Spleen (tissue), 7 donors: ENCODE results near the gene ME3.

Experiments used
- POLR2A ChIP-seq, 3 donors: fragments of 450-650 bp; IDR thresholded peaks; one replicate each; pipeline ENCODE4 v1.5.1; 2017; ENCODE audit warnings: antibody characterized with exemption in 3 of 3, mild to moderate bottlenecking in 1 of 3
- POLR2AphosphoS5 ChIP-seq, 3 donors: sonication (generic); formaldehyde crosslinking; IDR thresholded peaks; one replicate each; pipeline ENCODE4 v1.5.1; 2017; ENCODE audit warnings: antibody characterized with exemption in 3 of 3
- TF ChIP-seq, protein P1 (sequence below), 11 experiments: fragments of 200-600 bp in 7 of 11; fragments of 450-650 bp in 4 of 11; sonication (generic) in 4 of 11; IDR thresholded peaks in 8 of 11; conservative IDR thresholded peaks in 3 of 11; 1 replicate in 7 of 11; 2 replicates in 4 of 11; pipeline versions ENCODE4 v1.4.0 to v1.8.0; 2016 to 2021; ENCODE audit warnings: antibody characterized with exemption in 11 of 11, inconsistent platforms in 4 of 11, mild to moderate bottlenecking in 1 of 11
- donor health status: DM: no; HTN: no; CAD: no; lungs with moderate emphysema.
- donor health status: DM: no; HTN: no; CAD: no.
- donor health status: DM: no; HTN: no; CAD: no.

DNA sequence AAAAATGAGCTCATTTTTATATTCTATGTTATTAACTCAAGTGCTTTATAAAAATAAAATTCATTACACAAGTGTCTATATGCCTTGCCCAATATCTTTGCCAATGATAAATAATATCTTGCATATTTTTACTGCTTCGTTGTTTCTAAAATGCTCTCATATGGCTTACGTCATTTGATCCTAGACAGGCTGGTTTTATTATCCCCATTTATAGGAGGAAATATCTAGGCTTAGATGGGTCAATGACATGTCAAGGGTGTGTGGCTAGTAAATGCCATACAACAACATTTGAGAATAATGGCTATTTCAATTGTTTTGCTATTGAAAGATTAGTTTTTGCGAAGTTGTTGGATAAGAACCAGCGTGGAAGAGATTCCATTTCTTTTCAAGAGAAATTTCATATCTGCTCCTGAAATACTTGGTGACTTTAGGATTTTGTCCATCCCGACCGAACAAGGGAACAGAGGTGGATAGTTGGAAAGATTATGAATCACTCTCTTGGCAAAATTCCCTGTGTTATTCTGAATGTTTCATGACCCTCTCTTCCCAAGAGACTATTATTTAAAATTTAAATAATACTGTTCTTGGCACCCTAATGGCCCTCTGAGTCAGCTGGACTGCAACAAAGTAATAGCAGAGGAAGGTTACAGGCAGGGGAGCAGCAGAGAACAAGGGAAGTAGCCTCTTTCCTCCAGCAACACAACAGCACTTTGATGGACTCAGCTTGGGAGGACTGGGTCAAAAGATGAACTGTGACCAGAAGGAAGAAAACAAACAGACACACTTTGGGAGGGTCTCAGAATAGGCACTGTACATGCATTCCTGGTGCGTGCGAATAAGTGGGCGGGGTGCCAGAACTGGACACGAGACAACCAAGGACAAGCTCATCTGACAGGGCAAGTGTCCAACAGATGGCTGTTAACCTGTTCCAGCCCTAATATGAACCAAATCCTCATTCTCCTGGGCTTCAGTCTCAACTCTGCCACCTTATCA is 94.5 kb downstream of the ME3 start:
- TF ChIP-seq, protein P1, sequence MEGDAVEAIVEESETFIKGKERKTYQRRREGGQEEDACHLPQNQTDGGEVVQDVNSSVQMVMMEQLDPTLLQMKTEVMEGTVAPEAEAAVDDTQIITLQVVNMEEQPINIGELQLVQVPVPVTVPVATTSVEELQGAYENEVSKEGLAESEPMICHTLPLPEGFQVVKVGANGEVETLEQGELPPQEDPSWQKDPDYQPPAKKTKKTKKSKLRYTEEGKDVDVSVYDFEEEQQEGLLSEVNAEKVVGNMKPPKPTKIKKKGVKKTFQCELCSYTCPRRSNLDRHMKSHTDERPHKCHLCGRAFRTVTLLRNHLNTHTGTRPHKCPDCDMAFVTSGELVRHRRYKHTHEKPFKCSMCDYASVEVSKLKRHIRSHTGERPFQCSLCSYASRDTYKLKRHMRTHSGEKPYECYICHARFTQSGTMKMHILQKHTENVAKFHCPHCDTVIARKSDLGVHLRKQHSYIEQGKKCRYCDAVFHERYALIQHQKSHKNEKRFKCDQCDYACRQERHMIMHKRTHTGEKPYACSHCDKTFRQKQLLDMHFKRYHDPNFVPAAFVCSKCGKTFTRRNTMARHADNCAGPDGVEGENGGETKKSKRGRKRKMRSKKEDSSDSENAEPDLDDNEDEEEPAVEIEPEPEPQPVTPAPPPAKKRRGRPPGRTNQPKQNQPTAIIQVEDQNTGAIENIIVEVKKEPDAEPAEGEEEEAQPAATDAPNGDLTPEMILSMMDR (IDR thresholded peaks at IDR 0.05 in 8 of 11, conservative IDR thresholded peaks at IDR 0.05 in 3 of 11), result no peak
- TF ChIP-seq POLR2A (IDR thresholded peaks at IDR 0.05) (no peak), POLR2AphosphoS5 (IDR thresholded peaks at IDR 0.05) (peak in 2 of 3 donors; percentile 28 to 74)
